Measurements from ENCODE around the gene TTLL3.
"Not testable (repeated sequence)": the region's sequence is repeated elsewhere in the genome, so short reads cannot be mapped to it uniquely, and the experiment has no call there.

TTLL3 gene

GRCh38 chr3:9865125-9865637 is 55.1 kb downstream of the TTLL3 start:
- DNase-seq (ENCODE audit: low read depth, low spot score), result not testable (repeated sequence)

- no peak for DNase-seq (ENCODE audit: low read depth, low spot score)
These were observed 56.6 kb downstream of the TTLL3 start for GRCh38 chr3:9866639-9867038.

- DNase-seq (ENCODE audit: low read depth, low spot score), result no peak
These were observed 57.0 kb downstream of the TTLL3 start for GRCh38 chr3:9867106-9867505.

- no peak for DNase-seq (ENCODE audit: low read depth, low spot score)
These were observed 59.9 kb downstream of the TTLL3 start for GRCh38 chr3:9869955-9870354.

- DNase-seq (ENCODE audit: low read depth, low spot score), result no peak
These were observed 60.9 kb downstream of the TTLL3 start for GRCh38 chr3:9870978-9871377.

GRCh38 chr3:9872067-9872466 is 62.0 kb downstream of the TTLL3 start:
- not testable (repeated sequence) for DNase-seq (ENCODE audit: low read depth, low spot score)

- no peak for DNase-seq (ENCODE audit: low read depth, low spot score)
These were observed 65.4 kb downstream of the TTLL3 start for GRCh38 chr3:9875448-9875847.

- not testable (repeated sequence) for DNase-seq (ENCODE audit: low read depth, low spot score)
These were observed 66.2 kb downstream of the TTLL3 start for GRCh38 chr3:9876255-9876654.

GRCh38 chr3:9876991-9877390 is 66.9 kb downstream of the TTLL3 start:
- DNase-seq (ENCODE audit: low read depth, low spot score), result no peak

- no peak for DNase-seq (ENCODE audit: low read depth, low spot score)
These were observed 68.6 kb downstream of the TTLL3 start for GRCh38 chr3:9878700-9879099.

- DNase-seq (ENCODE audit: low read depth, low spot score), result no peak
These were observed 69.9 kb downstream of the TTLL3 start, which contains the start of gene CIDEC for GRCh38 chr3:9879830-9880549. Gene CIDEC, minus strand, starts transcription at chr3:9880253. Its CDS starts 1,767 bp downstream, at chr3:9878486.

GRCh38 chr3:9881441-9881840 is 71.4 kb downstream of the TTLL3 start:
- no peak for DNase-seq (ENCODE audit: low read depth, low spot score)

GRCh38 chr3:9883706-9884554 is 73.9 kb downstream of the TTLL3 start:
- DNase-seq (ENCODE audit: low read depth, low spot score), result no peak

- no peak for DNase-seq (ENCODE audit: low read depth, low spot score)
These were observed 74.6 kb downstream of the TTLL3 start for GRCh38 chr3:9884555-9885165.
